Upper lobe of left lung (tissue), 6 donors: ENCODE data around the gene LEMD1. TPM values are rescaled to one million over a fixed set of nuclear protein-coding genes. Genes with fewer than 3 reads are reported as not detected.

Experiments used
- ATAC-seq, 2 donors: fragments of 200-7000 bp; cut with Tn5 transposase; one replicate each; pipeline ENCODE4 v1.9.1; 2022; ENCODE audit warnings: mild to moderate bottlenecking in 2 of 2, moderate library complexity in 2 of 2; ENCODE audit not compliant: low FRiP score in 2 of 2
- DNase-seq, 2 donors: peaks; one replicate each; pipeline ENCODE4 v3.0.0-alpha.2; 2019 to 2020
- H3K27ac ChIP-seq, 4 donors: fragments of 200-600 bp; sonication (generic); one replicate each; pipeline ENCODE4 v1.5.1; 2016 to 2019
- H3K27me3 ChIP-seq, 4 donors: fragments of 200-600 bp; sonication (generic); one replicate each; pipeline ENCODE4 v1.5.1; 2017 to 2019
- H3K36me3 ChIP-seq, 4 donors: fragments of 200-600 bp; sonication (generic); one replicate each; pipeline ENCODE4 v1.5.1; 2016 to 2019
- H3K4me1 ChIP-seq, 4 donors: fragments of 200-600 bp; sonication (generic); one replicate each; pipeline ENCODE4 v1.5.1; 2018 to 2019
- H3K4me3 ChIP-seq, 4 donors: fragments of 200-600 bp; sonication (generic); one replicate each; pipeline ENCODE4 v1.5.1; 2017 to 2019; ENCODE audit warnings: mild to moderate bottlenecking in 2 of 4, moderate library complexity in 1 of 4
- H3K9me3 ChIP-seq, 4 donors: fragments of 200-600 bp; sonication (generic); one replicate each; pipeline ENCODE4 v1.5.1; 2018 to 2019
- EP300 ChIP-seq, 4 donors: sonication (generic); formaldehyde crosslinking; IDR thresholded peaks; one replicate each; pipeline ENCODE4 v1.5.1; 2017; ENCODE audit warnings: antibody characterized with exemption in 4 of 4, control low read depth in 2 of 4
- POLR2A ChIP-seq, 4 donors: fragments of 450-650 bp; IDR thresholded peaks; one replicate each; pipeline ENCODE4 v1.5.1; 2016 to 2017; ENCODE audit warnings: antibody characterized with exemption in 4 of 4, mild to moderate bottlenecking in 2 of 4
- POLR2AphosphoS5 ChIP-seq, 2 donors: sonication (generic); formaldehyde crosslinking; IDR thresholded peaks; one replicate each; pipeline ENCODE4 v1.5.1; 2017; ENCODE audit warnings: antibody characterized with exemption in 2 of 2
- WGBS, 2 donors: methylation state at CpG; one replicate each; pipeline ENCODE4 v1.1.5; 2017 to 2018; 5-methylcytosine and 5-hydroxymethylcytosine counted together
- total RNA-seq, 6 donors: library from RNA; depleted of rRNA in 4 of 6; stranded (reverse); fragments of >200 nt in 4 of 6; gene quantifications; one replicate each; pipeline versions ENCODE4 v1.1.0 to v1.2.1, GENCODE V29; 2016 to 2021
- TF ChIP-seq, protein P1 (sequence below), 6 experiments: fragments of 450-650 bp in 4 of 6; fragments of 200-600 bp in 2 of 6; sonication (generic) in 2 of 6; IDR thresholded peaks; one replicate each; pipeline ENCODE4 v1.5.1; 2016 to 2019; ENCODE audit warnings: antibody characterized with exemption in 6 of 6
- donor health status: DM: no; HTN: no; CAD: no; lungs with moderate emphysema.
- donor health status: DM: no; HTN: yes; CAD: no; lungs with severe emphysema.

The LEMD1 gene
- total RNA-seq, 6 donors from 2014 or later, result 1.1 to 14.7 (median 1.7) TPM; not detected in 2

DNA sequence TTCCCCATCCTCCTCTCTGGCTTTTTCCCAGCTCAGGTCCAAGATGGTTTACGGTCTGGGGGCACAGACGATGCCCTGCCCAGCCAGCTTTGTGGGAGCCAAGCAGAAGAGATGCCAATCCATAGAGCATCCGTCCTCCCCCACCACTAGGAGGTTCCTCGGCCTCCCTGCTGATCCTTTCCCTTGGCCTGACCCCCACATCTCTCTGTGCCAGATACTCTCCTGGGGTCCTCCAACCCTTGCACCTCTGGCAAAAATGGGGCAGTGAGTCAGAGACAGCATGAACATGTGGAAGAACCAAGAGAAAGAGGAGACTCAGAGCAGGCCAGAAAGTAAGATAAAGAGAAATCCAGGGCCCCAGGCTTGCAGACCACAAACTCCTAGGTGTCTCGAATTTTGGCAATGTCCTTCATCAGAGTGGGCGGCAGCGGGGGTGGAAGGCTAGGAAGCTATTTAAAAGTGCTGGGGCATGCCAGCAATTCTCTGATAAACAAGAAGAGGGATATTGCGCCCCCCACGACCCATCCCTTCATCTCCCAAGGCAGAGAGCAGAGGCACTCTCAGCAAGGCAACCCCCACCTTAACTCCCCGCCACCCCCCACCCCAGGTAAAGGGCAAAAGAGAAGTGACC is 22.6 kb upstream of the LEMD1 start:
- no peak for ATAC-seq
- Histone ChIP-seq H3K27me3 (no peaks in the 10 kb centered on the region), H3K36me3 (no peaks in the 10 kb centered on the region), H3K9me3 (no peaks in the 10 kb centered on the region), H3K27ac (no peak overlapping the region), H3K4me1 (peaks cover 18 to 60% (median 44%) of the 10 kb centered on the region in 4 donors), H3K4me3 (no peak overlapping the region)
- 70% methylated on average over 10 of the region's 10 CpGs for WGBS, 2 donors
- peak in 1 of 2 donors; percentile 2 for DNase-seq
- TF ChIP-seq EP300 (IDR thresholded peaks at IDR 0.05), result no peak
- TF ChIP-seq POLR2AphosphoS5 (IDR thresholded peaks at IDR 0.05), result no peak
- TF ChIP-seq, protein P1, sequence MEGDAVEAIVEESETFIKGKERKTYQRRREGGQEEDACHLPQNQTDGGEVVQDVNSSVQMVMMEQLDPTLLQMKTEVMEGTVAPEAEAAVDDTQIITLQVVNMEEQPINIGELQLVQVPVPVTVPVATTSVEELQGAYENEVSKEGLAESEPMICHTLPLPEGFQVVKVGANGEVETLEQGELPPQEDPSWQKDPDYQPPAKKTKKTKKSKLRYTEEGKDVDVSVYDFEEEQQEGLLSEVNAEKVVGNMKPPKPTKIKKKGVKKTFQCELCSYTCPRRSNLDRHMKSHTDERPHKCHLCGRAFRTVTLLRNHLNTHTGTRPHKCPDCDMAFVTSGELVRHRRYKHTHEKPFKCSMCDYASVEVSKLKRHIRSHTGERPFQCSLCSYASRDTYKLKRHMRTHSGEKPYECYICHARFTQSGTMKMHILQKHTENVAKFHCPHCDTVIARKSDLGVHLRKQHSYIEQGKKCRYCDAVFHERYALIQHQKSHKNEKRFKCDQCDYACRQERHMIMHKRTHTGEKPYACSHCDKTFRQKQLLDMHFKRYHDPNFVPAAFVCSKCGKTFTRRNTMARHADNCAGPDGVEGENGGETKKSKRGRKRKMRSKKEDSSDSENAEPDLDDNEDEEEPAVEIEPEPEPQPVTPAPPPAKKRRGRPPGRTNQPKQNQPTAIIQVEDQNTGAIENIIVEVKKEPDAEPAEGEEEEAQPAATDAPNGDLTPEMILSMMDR (IDR thresholded peaks at IDR 0.05), result no peak
- no peak for TF ChIP-seq POLR2A (IDR thresholded peaks at IDR 0.05)

DNA sequence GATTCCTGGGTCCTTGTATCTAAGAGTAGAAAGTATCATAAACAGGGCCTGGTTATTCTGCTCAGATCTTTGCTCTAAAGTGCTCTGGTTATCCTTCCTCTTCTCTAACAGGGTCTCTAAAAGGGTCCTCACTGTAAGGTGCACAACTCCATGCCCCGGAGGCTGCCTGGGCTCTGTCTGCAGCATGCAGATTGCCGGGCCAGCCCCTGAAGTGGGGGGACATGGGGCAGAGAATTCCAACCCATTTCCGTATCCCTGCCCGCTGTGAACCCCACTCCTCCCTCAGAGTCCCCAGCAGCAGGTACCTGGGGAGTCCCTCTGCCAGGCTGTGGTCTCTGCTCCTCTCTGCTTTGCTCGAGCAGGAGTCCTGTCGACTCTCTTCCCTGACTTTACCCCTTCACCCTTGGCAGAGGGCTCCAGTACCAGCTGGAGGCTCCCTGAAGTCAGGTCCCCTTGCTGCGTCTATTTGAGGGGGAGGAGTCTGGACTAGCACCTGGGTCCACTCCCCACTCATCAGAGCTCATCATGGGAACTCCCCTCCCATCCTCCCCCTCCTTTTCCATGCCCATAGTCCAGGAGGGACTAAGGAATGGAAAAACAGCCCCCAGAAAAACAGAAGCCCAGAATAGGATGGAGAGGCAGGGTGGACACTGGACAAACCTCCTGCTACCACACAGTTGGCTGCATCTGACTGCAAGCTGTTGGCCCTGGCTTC is 21.9 kb upstream of the LEMD1 start:
- no peak overlapping the region for H3K27ac ChIP-seq
- peaks cover 25 to 67% (median 51%) of the 10 kb centered on the region in 4 donors for H3K4me1 ChIP-seq
- no peaks in the 10 kb centered on the region for H3K9me3 ChIP-seq
- no peaks in the 10 kb centered on the region for H3K36me3 ChIP-seq
- WGBS, 2 donors, result 73 to 94% methylated on average over 5 to 6 of the region's 7 CpGs
- ATAC-seq, result no peak
- TF ChIP-seq POLR2A (IDR thresholded peaks at IDR 0.05) (no peak), EP300 (IDR thresholded peaks at IDR 0.05) (no peak), POLR2AphosphoS5 (IDR thresholded peaks at IDR 0.05) (no peak)
- TF ChIP-seq, protein P1 (IDR thresholded peaks at IDR 0.05), result no peak
- H3K4me3 ChIP-seq, result no peak overlapping the region
- DNase-seq, result no peak
- H3K27me3 ChIP-seq, result no peaks in the 10 kb centered on the region

DNA sequence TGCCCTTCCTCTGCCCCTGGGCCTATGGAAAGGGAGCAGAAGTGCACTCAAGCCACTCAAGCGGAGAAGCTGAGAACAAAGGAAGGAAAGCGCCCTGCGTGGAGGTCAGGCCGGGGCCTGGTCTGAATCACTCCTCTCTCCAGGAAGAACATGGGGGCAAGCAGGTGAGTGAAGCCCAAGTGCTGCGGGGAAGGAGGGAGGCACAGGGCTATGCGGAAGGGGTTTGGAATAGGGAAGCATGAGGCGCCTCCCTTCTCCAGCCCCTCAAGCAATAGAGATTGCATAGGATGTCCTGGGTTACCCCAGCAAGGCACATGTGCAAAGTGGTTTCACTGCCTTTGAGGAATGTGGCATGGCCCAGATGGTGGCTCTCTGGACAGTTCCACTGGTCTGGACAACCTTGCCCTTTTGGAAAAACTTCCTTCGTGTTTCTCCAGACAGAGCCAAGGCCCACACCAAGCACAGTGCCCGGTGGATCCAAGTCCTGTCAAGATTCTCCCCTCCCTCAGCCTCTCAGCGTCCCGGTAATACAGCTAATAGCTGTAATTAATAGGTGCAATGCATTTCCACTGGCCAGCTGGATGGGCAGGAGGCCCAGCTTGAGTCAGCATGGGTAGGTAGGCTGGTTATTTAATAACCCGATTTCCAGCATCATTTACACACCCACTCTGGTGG is 20.3 kb upstream of the LEMD1 start:
- Histone ChIP-seq H3K4me1 (peaks cover 31 to 62% (median 50%) of the 10 kb centered on the region in 4 donors), H3K27me3 (no peaks in the 10 kb centered on the region), H3K9me3 (no peaks in the 10 kb centered on the region), H3K4me3 (no peak overlapping the region), H3K36me3 (no peaks in the 10 kb centered on the region), H3K27ac (peak overlapping the region in 3 of 4 donors; percentile 31 to 73 (median 33))
- peak in 1 of 2 donors; percentile 82 for DNase-seq
- TF ChIP-seq POLR2A (IDR thresholded peaks at IDR 0.05) (no peak), POLR2AphosphoS5 (IDR thresholded peaks at IDR 0.05) (peak in 1 of 2 donors; percentile 31)
- ATAC-seq, result peak in 1 of 2 donors; percentile 1
- 61 to 69% methylated on average over 9 to 12 of the region's 12 CpGs for WGBS, 2 donors

DNA sequence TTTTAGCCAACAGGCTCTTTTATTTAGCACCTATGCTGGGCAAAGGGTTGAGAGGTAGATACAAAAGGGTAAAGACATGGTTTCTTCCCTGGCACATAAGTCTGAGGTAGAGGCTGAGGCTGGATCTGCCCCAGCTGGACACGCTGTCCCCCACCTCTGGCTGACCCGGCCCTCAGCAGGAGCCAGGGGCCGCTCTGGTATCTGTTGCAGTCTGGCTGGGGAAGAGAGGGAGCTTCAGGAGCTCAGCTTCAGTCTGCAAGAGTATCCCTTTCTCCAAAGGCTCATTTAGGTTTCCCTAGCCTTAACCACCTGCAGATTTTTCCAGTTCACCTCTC is 19.8 kb upstream of the LEMD1 start:
- no peak overlapping the region for H3K4me3 ChIP-seq
- TF ChIP-seq, protein P1 (IDR thresholded peaks at IDR 0.05), result no peak
- TF ChIP-seq POLR2A (IDR thresholded peaks at IDR 0.05) (no peak), POLR2AphosphoS5 (IDR thresholded peaks at IDR 0.05) (no peak), EP300 (IDR thresholded peaks at IDR 0.05) (no peak)
- DNase-seq, result no peak
- 79% methylated on average over 3 of the region's 3 CpGs; no CpG with 5 or more reads in 1 of the 2 donors for WGBS, 2 donors
- ATAC-seq, result no peak
- peaks cover 31 to 60% (median 47%) of the 10 kb centered on the region in 4 donors for H3K4me1 ChIP-seq
- H3K27me3 ChIP-seq, result no peaks in the 10 kb centered on the region
- H3K27ac ChIP-seq, result peak overlapping the region in 3 of 4 donors; percentile 31 to 73 (median 33)
- no peaks in the 10 kb centered on the region for H3K9me3 ChIP-seq
- no peaks in the 10 kb centered on the region for H3K36me3 ChIP-seq

DNA sequence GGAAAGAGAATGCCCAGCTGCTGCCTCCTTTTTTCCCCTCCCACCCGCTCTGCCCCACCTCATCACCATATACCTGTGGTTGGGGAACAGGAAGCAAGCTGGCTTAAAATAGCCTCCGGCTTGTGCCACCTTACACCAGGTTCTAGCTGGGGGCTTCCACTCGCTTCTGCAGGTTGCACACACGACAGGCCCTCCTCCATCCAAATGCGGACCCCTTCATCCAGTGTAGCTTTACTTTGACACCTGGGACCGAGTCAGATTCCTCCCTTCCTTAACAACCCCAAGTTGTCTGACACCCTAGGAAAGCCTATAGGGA is 19.4 kb upstream of the LEMD1 start:
- H3K27ac ChIP-seq, result peak overlapping the region in 3 of 4 donors; percentile 31 to 73 (median 33)
- H3K4me1 ChIP-seq, result peaks cover 31 to 56% (median 47%) of the 10 kb centered on the region in 4 donors
- no peak overlapping the region for H3K4me3 ChIP-seq
- 50 to 53% methylated on average over 6 of the region's 6 CpGs for WGBS, 2 donors
- TF ChIP-seq, protein P1 (IDR thresholded peaks at IDR 0.05), result no peak
- TF ChIP-seq EP300 (IDR thresholded peaks at IDR 0.05) (no peak), POLR2A (IDR thresholded peaks at IDR 0.05) (no peak)
- DNase-seq (no peak), ATAC-seq (no peak)
- no peaks in the 10 kb centered on the region for H3K9me3 ChIP-seq
- no peaks in the 10 kb centered on the region for H3K27me3 ChIP-seq
- no peaks in the 10 kb centered on the region for H3K36me3 ChIP-seq
